IPS DF 6.9 (cell line): ENCODE data around the gene POMGNT2.

ENCODE experiments used
- DNase-seq: peaks from one replicate; pipeline ENCODE4 v3.0.0-alpha.2; 2013; ENCODE audit warnings: low read depth, low spot score
- H3K27ac ChIP-seq: one replicate; pipeline ENCODE4 v1.5.1; 2013; ENCODE audit warnings: low read length, control low read depth
- H3K27me3 ChIP-seq: 2 replicates; pipeline ENCODE4 v1.6.1; 2013; ENCODE audit warnings: mild to moderate bottlenecking, low read length; ENCODE audit not compliant: control insufficient read depth, insufficient read depth
- H3K36me3 ChIP-seq: 2 replicates; pipeline ENCODE4 v1.6.1; 2013; ENCODE audit warnings: low read length; ENCODE audit not compliant: control insufficient read depth, insufficient read depth
- H3K4me1 ChIP-seq: 2 replicates; pipeline ENCODE4 v1.6.1; 2013; ENCODE audit warnings: low read length; ENCODE audit not compliant: control insufficient read depth, insufficient read depth
- H3K4me3 ChIP-seq: 2 replicates; pipeline ENCODE4 v1.5.1; 2013; ENCODE audit warnings: mild to moderate bottlenecking, low read length
- H3K9me3 ChIP-seq: 2 replicates; pipeline ENCODE4 v1.6.1; 2013; ENCODE audit warnings: low read length, inconsistent platforms; ENCODE audit not compliant: control insufficient read depth, insufficient read depth
- WGBS: extraction: QIAGEN DNeasy Blood & Tissue Kit; methylation state at CpG from one replicate; pipeline ENCODE4 v1.1.7; 2013; ENCODE audit warnings: mixed read lengths, missing lambda C conversion rate; ENCODE audit not compliant: insufficient read length, insufficient coverage; 5-methylcytosine and 5-hydroxymethylcytosine counted together

Gene POMGNT2

GRCh38 chr3:43043793-43044192 lies 62.1 kb downstream of the POMGNT2 start:
- Histone ChIP-seq H3K36me3 (no peaks in the 10 kb centered on the region), H3K27ac (no peak overlapping the region), H3K4me1 (no peaks in the 10 kb centered on the region), H3K27me3 (no peaks in the 10 kb centered on the region), H3K4me3 (no peak overlapping the region), H3K9me3 (peaks cover 6% of the 10 kb centered on the region)
- no CpG with 5 or more reads among the region's 2 CpGs for WGBS
- no peak for DNase-seq

- Histone ChIP-seq H3K36me3 (no peaks in the 10 kb centered on the region), H3K9me3 (peaks cover 4% of the 10 kb centered on the region), H3K27ac (no peak overlapping the region), H3K27me3 (no peaks in the 10 kb centered on the region), H3K4me1 (no peaks in the 10 kb centered on the region), H3K4me3 (no peak overlapping the region)
- no CpG with 5 or more reads among the region's 3 CpGs for whole genome bisulfite sequencing
- no peak for DNase-seq
Measured at GRCh38 chr3:43043071-43043766, 62.7 kb downstream of the POMGNT2 start.

- Histone ChIP-seq H3K27ac (no peak overlapping the region), H3K27me3 (no peaks in the 10 kb centered on the region), H3K4me1 (no peaks in the 10 kb centered on the region), H3K36me3 (no peaks in the 10 kb centered on the region), H3K9me3 (peaks cover 3% of the 10 kb centered on the region), H3K4me3 (no peak overlapping the region)
- no peak for DNase-seq
- no CpG with 5 or more reads among the region's 2 CpGs for WGBS
Measured at GRCh38 chr3:43041517-43041916, 64.4 kb downstream of the POMGNT2 start.

- DNase-seq: no peak
- no peaks in the 10 kb centered on the region for H3K9me3 ChIP-seq
- H3K36me3 ChIP-seq: no peaks in the 10 kb centered on the region; the same call in 1 of the 2 replicates
- no peak overlapping the region for H3K27ac ChIP-seq
- H3K4me3 ChIP-seq: no peak overlapping the region
- H3K4me1 ChIP-seq: no peaks in the 10 kb centered on the region
- H3K27me3 ChIP-seq: no peaks in the 10 kb centered on the region
- WGBS: no CpG with 5 or more reads among the region's 7 CpGs
Measured at GRCh38 chr3:43038010-43038409, 67.9 kb downstream of the POMGNT2 start.

- H3K36me3 ChIP-seq: peaks cover 2% of the 10 kb centered on the region
- H3K27me3 ChIP-seq: no peaks in the 10 kb centered on the region
- no peaks in the 10 kb centered on the region for H3K4me1 ChIP-seq
- H3K27ac ChIP-seq: no peak overlapping the region
- DNase-seq: no peak
- H3K4me3 ChIP-seq: no peak overlapping the region
- no peaks in the 10 kb centered on the region for H3K9me3 ChIP-seq
- no CpG with 5 or more reads among the region's 9 CpGs for WGBS
Measured at GRCh38 chr3:43036621-43037423, 69.1 kb downstream of the POMGNT2 start.

- no peaks in the 10 kb centered on the region for H3K27me3 ChIP-seq
- no CpG with 5 or more reads among the region's 5 CpGs for WGBS
- no peak overlapping the region for H3K4me3 ChIP-seq
- H3K27ac ChIP-seq: no peak overlapping the region
- no peak for DNase-seq
- H3K4me1 ChIP-seq: no peaks in the 10 kb centered on the region
- no peaks in the 10 kb centered on the region for H3K9me3 ChIP-seq
- H3K36me3 ChIP-seq: peaks cover 2% of the 10 kb centered on the region
Measured at GRCh38 chr3:43035801-43036365, 70.0 kb downstream of the POMGNT2 start.

GRCh38 chr3:43034911-43035310 lies 71.0 kb downstream of the POMGNT2 start:
- Histone ChIP-seq H3K4me3 (no peak overlapping the region), H3K9me3 (no peaks in the 10 kb centered on the region), H3K36me3 (peaks cover 2% of the 10 kb centered on the region), H3K27me3 (no peaks in the 10 kb centered on the region), H3K4me1 (no peaks in the 10 kb centered on the region), H3K27ac (no peak overlapping the region)
- DNase-seq: no peak
- no CpG with 5 or more reads among the region's 4 CpGs for WGBS

- WGBS: 100% methylated on average over 1 of the region's 4 CpGs
- DNase-seq: no peak
- no peak overlapping the region for H3K4me3 ChIP-seq
- H3K27ac ChIP-seq: no peak overlapping the region
- H3K36me3 ChIP-seq: peaks cover 2% of the 10 kb centered on the region
- H3K9me3 ChIP-seq: no peaks in the 10 kb centered on the region
- no peaks in the 10 kb centered on the region for H3K4me1 ChIP-seq
- H3K27me3 ChIP-seq: no peaks in the 10 kb centered on the region
Measured at GRCh38 chr3:43034200-43034599, 71.7 kb downstream of the POMGNT2 start.

- WGBS: no CpG with 5 or more reads among the region's 23 CpGs
- H3K36me3 ChIP-seq: peaks cover 2% of the 10 kb centered on the region
- no peaks in the 10 kb centered on the region for H3K27me3 ChIP-seq
Measured at GRCh38 chr3:43032646-43033628, 72.9 kb downstream of the POMGNT2 start.

More at GRCh38 chr3:43032646-43033628, 72.9 kb downstream of the POMGNT2 start:
- Histone ChIP-seq H3K9me3 (no peaks in the 10 kb centered on the region), H3K4me1 (no peaks in the 10 kb centered on the region), H3K27ac (no peak overlapping the region), H3K4me3 (no peak overlapping the region)
- no peak for DNase-seq
